MM.1S (cell line): ENCODE results near the gene NMD3.
"Not testable (repeated sequence)": the region's sequence is repeated elsewhere in the genome, so short reads cannot be mapped to it uniquely, and the experiment has no call there.

ENCODE experiments used
- DNase-seq: peaks from one replicate; pipeline ENCODE4 v3.0.0-alpha.2; 2015
- H2AFZ ChIP-seq: fragments of 300-600 bp; sonication (generic); 2 replicates; pipeline ENCODE4 v1.6.0; 2016; ENCODE audit warnings: antibody characterized with exemption, low read length
- H3F3A ChIP-seq: fragments of 300-600 bp; sonication (generic); 2 replicates; pipeline ENCODE4 v1.6.1; 2016; ENCODE audit warnings: mild to moderate bottlenecking, antibody characterized with exemption, low read length, moderate library complexity, mixed read lengths; ENCODE audit not compliant: insufficient read depth
- H3K27ac ChIP-seq: fragments of 300-600 bp; sonication (generic); 2 replicates; pipeline ENCODE4 v1.5.1; 2016; ENCODE audit warnings: mild to moderate bottlenecking, low read length
- H3K27me3 ChIP-seq: fragments of 300-600 bp; sonication (generic); replicated peaks from 2 replicates; pipeline ENCODE4 v1.6.0; 2016; ENCODE audit warnings: low read length; ENCODE audit not compliant: insufficient read depth
- H3K36me3 ChIP-seq: fragments of 300-600 bp; sonication (generic); replicated peaks from 2 replicates; pipeline ENCODE4 v1.6.1; 2016; ENCODE audit warnings: mild to moderate bottlenecking, low read length, mixed read lengths; ENCODE audit not compliant: insufficient read depth
- H3K4me1 ChIP-seq: fragments of 300-600 bp; sonication (generic); 2 replicates; pipeline ENCODE4 v1.6.1; 2016; ENCODE audit warnings: low read length, mixed read lengths
- H3K4me2 ChIP-seq: fragments of 300-600 bp; sonication (generic); 2 replicates; pipeline ENCODE4 v1.6.0; 2016; ENCODE audit warnings: low read depth, low read length
- H3K4me3 ChIP-seq: fragments of 300-600 bp; sonication (generic); 2 replicates; pipeline ENCODE4 v1.5.1; 2016; ENCODE audit warnings: low read length, mixed read lengths
- H3K79me2 ChIP-seq: fragments of 300-600 bp; sonication (generic); 2 replicates; pipeline ENCODE4 v1.6.1; 2016; ENCODE audit warnings: mixed run types, low read length, mixed read lengths
- H3K9ac ChIP-seq: fragments of 300-600 bp; sonication (generic); 2 replicates; pipeline ENCODE4 v1.6.1; 2016; ENCODE audit warnings: low read length, mixed read lengths
- H3K9me2 ChIP-seq: fragments of 300-600 bp; sonication (generic); replicated peaks from 2 replicates; pipeline ENCODE4 v1.6.1; 2016; ENCODE audit warnings: mild to moderate bottlenecking, low read length, mixed read lengths; ENCODE audit not compliant: insufficient read depth
- H3K9me3 ChIP-seq: fragments of 300-600 bp; sonication (generic); replicated peaks from 2 replicates; pipeline ENCODE4 v1.6.1; 2016; ENCODE audit warnings: mild to moderate bottlenecking, low read length, mixed read lengths; ENCODE audit not compliant: insufficient read depth
- H4K20me1 ChIP-seq: fragments of 300-600 bp; sonication (generic); 2 replicates; pipeline ENCODE4 v1.6.1; 2016; ENCODE audit warnings: mild to moderate bottlenecking, low read length, moderate library complexity, mixed read lengths; ENCODE audit not compliant: insufficient read depth
- CTCF ChIP-seq: fragments of 300-600 bp; sonication (generic); IDR thresholded peaks from 2 replicates; pipeline ENCODE4 v1.5.1; 2016; ENCODE audit warnings: antibody characterized with exemption, low read length, mixed read lengths
- EZH2 ChIP-seq: fragments of 300-600 bp; sonication (generic); optimal IDR thresholded peaks from 2 replicates; pipeline ENCODE3; 2017; ENCODE audit warnings: low read depth, mild to moderate bottlenecking, antibody characterized with exemption, low read length, mixed read lengths
- EZH2phosphoT487 ChIP-seq: fragments of 300-600 bp; sonication (generic); IDR thresholded peaks from 2 replicates; pipeline ENCODE4 v1.6.1; 2018; ENCODE audit warnings: antibody characterized with exemption, low read length

Gene NMD3

GRCh38 chr3:161275919-161276318 lies 54.8 kb downstream of the NMD3 start:
- DNase-seq, result no peak
- H3K9me2 ChIP-seq, result no peaks in the 10 kb centered on the region

GRCh38 chr3:161282387-161282786 lies 61.3 kb downstream of the NMD3 start:
- not testable (repeated sequence) for H3K9ac ChIP-seq, H3K9me2 ChIP-seq, DNase-seq, H3K27me3 ChIP-seq, H3K9me3 ChIP-seq, H4K20me1 ChIP-seq, H3K27ac ChIP-seq, H3K4me3 ChIP-seq, H3K36me3 ChIP-seq, H3F3A ChIP-seq, H3K4me2 ChIP-seq, H3K79me2 ChIP-seq, H2AFZ ChIP-seq, H3K4me1 ChIP-seq

More at GRCh38 chr3:161275919-161276318, 54.8 kb downstream of the NMD3 start:
- no peak overlapping the region for H2AFZ ChIP-seq
- no peaks in the 10 kb centered on the region for H3K4me1 ChIP-seq
- no peak overlapping the region for H3K27ac ChIP-seq
- no peaks in the 10 kb centered on the region for H3F3A ChIP-seq
- H3K9me3 ChIP-seq, result no peaks in the 10 kb centered on the region
- H3K9ac ChIP-seq, result no peak overlapping the region
- TF ChIP-seq EZH2, result no peak
- TF ChIP-seq EZH2phosphoT487, result no peak
- TF ChIP-seq CTCF, result no peak
- H3K4me3 ChIP-seq, result no peak overlapping the region
- no peaks in the 10 kb centered on the region for H3K79me2 ChIP-seq
- no peaks in the 10 kb centered on the region for H3K36me3 ChIP-seq
- no peaks in the 10 kb centered on the region for H3K27me3 ChIP-seq
- no peaks in the 10 kb centered on the region for H4K20me1 ChIP-seq
- H3K4me2 ChIP-seq, result no peak overlapping the region

GRCh38 chr3:161284989-161285388 lies 63.9 kb downstream of the NMD3 start:
- H3K4me3 ChIP-seq, result no peak overlapping the region
- H3K79me2 ChIP-seq, result no peaks in the 10 kb centered on the region
- H2AFZ ChIP-seq, result no peak overlapping the region
- H3F3A ChIP-seq, result no peaks in the 10 kb centered on the region
- H3K9me3 ChIP-seq, result no peaks in the 10 kb centered on the region
- no peaks in the 10 kb centered on the region for H3K9me2 ChIP-seq
- no peak overlapping the region for H3K27ac ChIP-seq
- TF ChIP-seq EZH2phosphoT487 (no peak), CTCF (no peak), EZH2 (no peak)
- no peak overlapping the region for H3K4me2 ChIP-seq
- no peaks in the 10 kb centered on the region for H3K4me1 ChIP-seq
- no peaks in the 10 kb centered on the region for H3K27me3 ChIP-seq
- H4K20me1 ChIP-seq, result no peaks in the 10 kb centered on the region
- DNase-seq, result no peak
- no peaks in the 10 kb centered on the region for H3K36me3 ChIP-seq
- no peak overlapping the region for H3K9ac ChIP-seq

GRCh38 chr3:161289174-161289573 lies 68.1 kb downstream of the NMD3 start:
- Histone ChIP-seq H3F3A (no peaks in the 10 kb centered on the region), H3K9me3 (no peaks in the 10 kb centered on the region), H3K4me1 (no peaks in the 10 kb centered on the region), H3K4me3 (no peak overlapping the region), H3K79me2 (no peaks in the 10 kb centered on the region), H3K4me2 (no peak overlapping the region), H3K9ac (no peak overlapping the region), H3K36me3 (no peaks in the 10 kb centered on the region), H3K27me3 (no peaks in the 10 kb centered on the region), H4K20me1 (no peaks in the 10 kb centered on the region), H3K27ac (no peak overlapping the region), H3K9me2 (no peaks in the 10 kb centered on the region), H2AFZ (no peak overlapping the region)
- DNase-seq, result no peak
- TF ChIP-seq EZH2 (no peak), CTCF (no peak), EZH2phosphoT487 (no peak)
